Sigmoid colon (tissue), 7 donors: ENCODE data around the gene PCDHA3. TPM values are rescaled to one million over a fixed set of nuclear protein-coding genes. Genes with fewer than 3 reads are reported as not detected.
"Not testable (repeated sequence)": the region's sequence is repeated elsewhere in the genome, so short reads cannot be mapped to it uniquely, and the experiment has no call there.

Experiments used
- DNase-seq: peaks from one replicate; pipeline ENCODE4 v3.0.0-alpha.2; 2019
- H3K27ac ChIP-seq, 4 donors: fragments of 200-600 bp; sonication (generic); one replicate each; pipeline ENCODE4 v1.5.1; 2016 to 2019; ENCODE audit warnings: mild to moderate bottlenecking in 1 of 4
- H3K27me3 ChIP-seq, 3 donors: fragments of 200-600 bp; sonication (generic); one replicate each; pipeline ENCODE4 v1.5.1; 2019; ENCODE audit warnings: mild to moderate bottlenecking in 1 of 3
- H3K36me3 ChIP-seq, 4 donors: fragments of 200-600 bp; sonication (generic); one replicate each; pipeline ENCODE4 v1.5.1; 2016 to 2019
- H3K4me1 ChIP-seq, 4 donors: fragments of 200-600 bp; sonication (generic); one replicate each; pipeline ENCODE4 v1.5.1; 2017 to 2019
- H3K4me3 ChIP-seq, 4 donors: fragments of 200-600 bp; sonication (generic); one replicate each; pipeline ENCODE4 v1.5.1; 2017 to 2019; ENCODE audit warnings: mild to moderate bottlenecking in 2 of 4, moderate library complexity in 1 of 4
- H3K9me3 ChIP-seq, 4 donors: fragments of 200-600 bp in 3 of 4; sonication (generic) in 3 of 4; one replicate each; pipeline versions ENCODE4 v1.5.1 to v1.6.1; 2013 to 2019
- EP300 ChIP-seq, 4 donors: sonication (generic); formaldehyde crosslinking; IDR thresholded peaks; one replicate each; pipeline ENCODE4 v1.6.1; 2017; ENCODE audit warnings: antibody characterized with exemption in 4 of 4
- POLR2A ChIP-seq, 2 donors: fragments of 450-650 bp; IDR thresholded peaks; one replicate each; pipeline ENCODE4 v1.6.1; 2016; ENCODE audit warnings: antibody characterized with exemption in 2 of 2, mild to moderate bottlenecking in 2 of 2, moderate library complexity in 2 of 2
- POLR2AphosphoS5 ChIP-seq, 4 donors: sonication (generic); formaldehyde crosslinking; IDR thresholded peaks; one replicate each; pipeline ENCODE4 v1.6.1; 2017; ENCODE audit warnings: antibody characterized with exemption in 4 of 4
- WGBS, 2 donors: extraction: QIAGEN DNeasy Blood & Tissue Kit; methylation state at CpG; one replicate each; pipeline ENCODE4 v1.1.7; 2013; 5-methylcytosine and 5-hydroxymethylcytosine counted together
- intact Hi-C: fragments of 100-400 bp; cut with DNase I; formaldehyde crosslinking; loops from one replicate; pipeline ENCODE4 v1.15.1; 2023
- polyA plus RNA-seq, 3 donors: library from polyadenylated mRNA; stranded (reverse); fragments of 200-250 nt; gene quantifications; one replicate each; pipeline ENCODE4 v1.2.3, GENCODE V29; 2013
- total RNA-seq, 4 donors: library from RNA; depleted of rRNA; stranded (reverse); fragments of >200 nt; gene quantifications; one replicate each; pipeline ENCODE4 v1.1.0, GENCODE V29; 2016
- TF ChIP-seq, protein P1 (sequence below), 4 experiments: fragments of 450-650 bp in 3 of 4; fragments of 200-600 bp in 1 of 4; IDR thresholded peaks; one replicate each; pipeline ENCODE4 v1.5.1; 2016 to 2019; ENCODE audit warnings: antibody characterized with exemption in 4 of 4, mild to moderate bottlenecking in 3 of 4, moderate library complexity in 2 of 4
- donor health status: healthy with polysubstance abuse.
- donor health status: Bipolar disorder and iron deficiency.
- donor health status: healthy.

Gene PCDHA3
- total and polyA plus RNA-seq, 7 donors = 0.17 to 1.2 (median 1.1) TPM; not detected in 2

- WGBS, 2 donors = 55 to 78% methylated on average over 53 of the region's 53 CpGs
- Histone ChIP-seq H3K27ac (no peak overlapping the region), H3K9me3 (peaks cover 0 to 18% (median 8%) of the 10 kb centered on the region in 4 donors), H3K4me1 (no peaks in the 10 kb centered on the region), H3K27me3 (peaks cover 0 to 60% (median 0%) of the 10 kb centered on the region in 3 donors), H3K36me3 (no peaks in the 10 kb centered on the region), H3K4me3 (no peak overlapping the region)
- intact Hi-C loops = no loop called here
- TF ChIP-seq POLR2A (IDR thresholded peaks at IDR 0.05) (no peak), EP300 (IDR thresholded peaks at IDR 0.05) (no peak), POLR2AphosphoS5 (IDR thresholded peaks at IDR 0.05) (no peak)
- TF ChIP-seq, protein P1, sequence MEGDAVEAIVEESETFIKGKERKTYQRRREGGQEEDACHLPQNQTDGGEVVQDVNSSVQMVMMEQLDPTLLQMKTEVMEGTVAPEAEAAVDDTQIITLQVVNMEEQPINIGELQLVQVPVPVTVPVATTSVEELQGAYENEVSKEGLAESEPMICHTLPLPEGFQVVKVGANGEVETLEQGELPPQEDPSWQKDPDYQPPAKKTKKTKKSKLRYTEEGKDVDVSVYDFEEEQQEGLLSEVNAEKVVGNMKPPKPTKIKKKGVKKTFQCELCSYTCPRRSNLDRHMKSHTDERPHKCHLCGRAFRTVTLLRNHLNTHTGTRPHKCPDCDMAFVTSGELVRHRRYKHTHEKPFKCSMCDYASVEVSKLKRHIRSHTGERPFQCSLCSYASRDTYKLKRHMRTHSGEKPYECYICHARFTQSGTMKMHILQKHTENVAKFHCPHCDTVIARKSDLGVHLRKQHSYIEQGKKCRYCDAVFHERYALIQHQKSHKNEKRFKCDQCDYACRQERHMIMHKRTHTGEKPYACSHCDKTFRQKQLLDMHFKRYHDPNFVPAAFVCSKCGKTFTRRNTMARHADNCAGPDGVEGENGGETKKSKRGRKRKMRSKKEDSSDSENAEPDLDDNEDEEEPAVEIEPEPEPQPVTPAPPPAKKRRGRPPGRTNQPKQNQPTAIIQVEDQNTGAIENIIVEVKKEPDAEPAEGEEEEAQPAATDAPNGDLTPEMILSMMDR (IDR thresholded peaks at IDR 0.05) = no peak
- no peak for DNase-seq
These were observed 2.0 kb downstream of the PCDHA3 start for GRCh38 chr5:140802781-140803271.

DNA sequence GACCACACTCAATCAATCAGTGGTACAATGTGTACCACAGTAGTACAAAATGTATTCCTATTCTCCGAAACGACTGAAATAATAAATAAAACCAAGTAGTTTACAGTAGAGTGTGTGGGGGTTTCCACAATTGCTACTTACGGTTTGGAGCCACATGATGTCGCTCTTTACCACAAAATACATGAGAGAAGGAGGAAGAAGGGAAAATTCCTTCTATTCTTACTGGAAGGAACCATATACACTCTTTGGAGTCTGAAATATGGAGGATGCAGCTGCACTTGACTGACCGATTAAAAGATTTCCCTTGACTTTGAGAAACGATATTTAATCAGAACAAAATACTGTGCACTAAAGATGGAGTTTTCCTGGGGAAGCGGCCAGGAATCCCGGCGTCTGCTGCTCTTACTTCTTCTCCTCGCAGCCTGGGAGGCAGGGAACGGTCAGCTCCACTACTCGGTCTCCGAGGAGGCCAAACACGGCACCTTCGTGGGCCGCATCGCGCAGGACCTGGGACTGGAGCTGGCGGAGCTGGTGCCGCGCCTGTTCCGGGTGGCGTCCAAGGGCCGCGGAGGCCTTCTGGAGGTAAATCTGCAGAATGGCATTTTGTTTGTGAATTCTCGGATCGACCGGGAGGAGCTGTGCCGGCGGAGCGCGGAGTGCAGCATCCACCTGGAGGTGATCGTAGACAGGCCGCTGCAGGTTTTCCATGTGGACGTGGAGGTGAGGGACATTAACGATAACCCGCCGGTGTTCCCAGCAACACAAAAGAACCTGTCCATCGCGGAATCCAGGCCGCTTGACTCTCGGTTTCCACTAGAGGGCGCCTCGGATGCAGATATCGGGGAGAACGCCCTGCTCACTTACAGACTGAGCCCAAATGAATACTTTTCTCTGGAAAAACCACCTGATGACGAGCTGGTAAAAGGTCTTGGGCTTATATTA lies 6.2 kb downstream of the PCDHA3 start, which contains the start of gene PCDHA4:
PCDHA4 (plus strand) TSS at position 235 of the 942 bp plus-strand sequence.
- Histone ChIP-seq H3K27ac (peak within 1 kb of the TSS in 2 of 4 donors; percentile 27 to 37), H3K4me1 (no peaks in the 10 kb centered on the region), H3K36me3 (no peaks in the 10 kb centered on the region), H3K9me3 (peaks cover 0 to 19% (median 13%) of the 10 kb centered on the region in 4 donors), H3K27me3 (peaks cover 0 to 33% (median 0%) of the 10 kb centered on the region in 3 donors), H3K4me3 (peak within 1 kb of the TSS in 3 of 4 donors; percentile 35 to 43 (median 40))
- no peak for DNase-seq
- WGBS, 2 donors = 24 to 50% methylated on average over 38 of the region's 47 CpGs
- intact Hi-C loops = loop anchor here (5.0 kb wide), 1 partner anchor 235 kb away; no protein-coding TSS in a partner anchor
- TF ChIP-seq POLR2A (IDR thresholded peaks at IDR 0.05) (no peak), EP300 (IDR thresholded peaks at IDR 0.05) (no peak), POLR2AphosphoS5 (IDR thresholded peaks at IDR 0.05) (no peak)
- TF ChIP-seq, protein P1 (IDR thresholded peaks at IDR 0.05) = peak in 1 of 4 experiments; percentile 22

GRCh38 chr5:140808241-140808888 lies 7.5 kb downstream of the PCDHA3 start:
- not testable (repeated sequence) for H3K4me1 ChIP-seq, H3K27ac ChIP-seq, DNase-seq, H3K4me3 ChIP-seq, H3K36me3 ChIP-seq
- peaks cover 0 to 17% (median 9%) of the 10 kb centered on the region in 4 donors for H3K9me3 ChIP-seq
- 68 to 86% methylated on average over 62 of the region's 62 CpGs for WGBS, 2 donors
- H3K27me3 ChIP-seq = peaks cover 0 to 20% (median 0%) of the 10 kb centered on the region in 3 donors
- intact Hi-C loops = loop anchor here (5.0 kb wide), 1 partner anchor 234 kb away; no protein-coding TSS in a partner anchor

- Histone ChIP-seq H3K36me3 (no peaks in the 10 kb centered on the region), H3K4me3 (no peak overlapping the region), H3K9me3 (peaks cover 0 to 17% (median 9%) of the 10 kb centered on the region in 4 donors), H3K27me3 (peaks cover 0 to 19% (median 0%) of the 10 kb centered on the region in 3 donors), H3K4me1 (no peaks in the 10 kb centered on the region), H3K27ac (no peak overlapping the region)
- WGBS, 2 donors = 73 to 87% methylated on average over 43 of the region's 43 CpGs
- no peak for DNase-seq
- intact Hi-C loops = loop anchor here (5.0 kb wide), 1 partner anchor 233 kb away; no protein-coding TSS in a partner anchor
- TF ChIP-seq POLR2AphosphoS5 (IDR thresholded peaks at IDR 0.05) = no peak
- TF ChIP-seq EP300 (IDR thresholded peaks at IDR 0.05) = no peak
- TF ChIP-seq POLR2A (IDR thresholded peaks at IDR 0.05) = no peak
- TF ChIP-seq, protein P1 (IDR thresholded peaks at IDR 0.05) = no peak
These were observed 8.0 kb downstream of the PCDHA3 start for GRCh38 chr5:140808889-140809291.
